HG02759 (cell line): ENCODE results near the gene GPR137B.
"Not testable (repeated sequence)": the region's sequence is repeated elsewhere in the genome, so short reads cannot be mapped to it uniquely, and the experiment has no call there.

Experiments used
- ATAC-seq: cut with Tn5 transposase; IDR thresholded peaks from one replicate; pipeline ENCODE4 v1.9.1; 2021; ENCODE audit warnings: mild to moderate bottlenecking, moderate library complexity; ENCODE audit not compliant: unreplicated experiment

Gene GPR137B, protein sequence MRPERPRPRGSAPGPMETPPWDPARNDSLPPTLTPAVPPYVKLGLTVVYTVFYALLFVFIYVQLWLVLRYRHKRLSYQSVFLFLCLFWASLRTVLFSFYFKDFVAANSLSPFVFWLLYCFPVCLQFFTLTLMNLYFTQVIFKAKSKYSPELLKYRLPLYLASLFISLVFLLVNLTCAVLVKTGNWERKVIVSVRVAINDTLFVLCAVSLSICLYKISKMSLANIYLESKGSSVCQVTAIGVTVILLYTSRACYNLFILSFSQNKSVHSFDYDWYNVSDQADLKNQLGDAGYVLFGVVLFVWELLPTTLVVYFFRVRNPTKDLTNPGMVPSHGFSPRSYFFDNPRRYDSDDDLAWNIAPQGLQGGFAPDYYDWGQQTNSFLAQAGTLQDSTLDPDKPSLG

DNA sequence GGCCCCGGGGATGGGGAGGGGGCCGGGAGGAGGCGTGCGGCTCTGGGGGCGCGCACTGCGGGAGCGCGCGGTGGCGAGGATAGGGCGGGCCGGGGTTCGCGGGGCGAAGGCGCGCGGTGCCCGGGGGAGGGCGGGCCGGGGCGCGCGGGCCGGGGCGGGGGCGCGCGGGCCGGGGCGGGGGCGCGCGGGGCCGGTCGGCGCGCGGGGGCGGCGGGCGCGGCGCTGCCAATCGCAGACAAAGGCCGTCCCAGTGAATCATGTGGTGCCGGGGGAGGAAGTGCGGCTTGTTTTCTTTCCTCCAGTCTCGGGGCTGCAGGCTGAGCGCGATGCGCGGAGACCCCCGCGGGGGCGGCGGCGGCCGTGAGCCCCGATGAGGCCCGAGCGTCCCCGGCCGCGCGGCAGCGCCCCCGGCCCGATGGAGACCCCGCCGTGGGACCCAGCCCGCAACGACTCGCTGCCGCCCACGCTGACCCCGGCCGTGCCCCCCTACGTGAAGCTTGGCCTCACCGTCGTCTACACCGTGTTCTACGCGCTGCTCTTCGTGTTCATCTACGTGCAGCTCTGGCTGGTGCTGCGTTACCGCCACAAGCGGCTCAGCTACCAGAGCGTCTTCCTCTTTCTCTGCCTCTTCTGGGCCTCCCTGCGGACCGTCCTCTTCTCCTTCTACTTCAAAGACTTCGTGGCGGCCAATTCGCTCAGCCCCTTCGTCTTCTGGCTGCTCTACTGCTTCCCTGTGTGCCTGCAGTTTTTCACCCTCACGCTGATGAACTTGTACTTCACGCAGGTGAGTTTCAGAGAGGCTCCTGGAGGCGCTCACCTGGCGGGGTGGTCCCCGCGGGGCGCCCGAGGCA is at the start of gene GPR137B:
Gene GPR137B, plus strand, starts transcription at position 287 of the 851 bp plus-strand sequence. Its CDS starts 84 bp downstream, at position 371.
- peak; percentile 61 for ATAC-seq

DNA sequence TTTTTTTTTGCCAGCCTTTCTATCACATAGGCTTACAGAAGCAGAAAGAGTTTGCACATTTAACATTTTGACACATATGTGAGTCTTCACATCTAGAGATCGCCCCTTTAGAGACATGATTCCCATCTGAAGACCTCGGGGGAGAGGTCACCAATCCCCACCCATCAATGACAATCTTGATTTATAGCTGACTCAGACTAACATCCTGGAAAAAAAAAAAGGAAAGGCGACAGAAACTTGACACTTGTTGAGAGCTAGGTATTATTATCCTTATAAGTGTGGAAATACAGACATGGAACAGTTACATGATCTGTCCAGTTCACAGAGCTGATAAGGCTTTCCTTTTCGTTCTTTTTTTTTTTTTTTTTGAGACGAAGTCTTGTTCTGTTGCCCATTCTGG is 49.4 kb upstream of the GPR137B start:
- no peak for ATAC-seq

DNA sequence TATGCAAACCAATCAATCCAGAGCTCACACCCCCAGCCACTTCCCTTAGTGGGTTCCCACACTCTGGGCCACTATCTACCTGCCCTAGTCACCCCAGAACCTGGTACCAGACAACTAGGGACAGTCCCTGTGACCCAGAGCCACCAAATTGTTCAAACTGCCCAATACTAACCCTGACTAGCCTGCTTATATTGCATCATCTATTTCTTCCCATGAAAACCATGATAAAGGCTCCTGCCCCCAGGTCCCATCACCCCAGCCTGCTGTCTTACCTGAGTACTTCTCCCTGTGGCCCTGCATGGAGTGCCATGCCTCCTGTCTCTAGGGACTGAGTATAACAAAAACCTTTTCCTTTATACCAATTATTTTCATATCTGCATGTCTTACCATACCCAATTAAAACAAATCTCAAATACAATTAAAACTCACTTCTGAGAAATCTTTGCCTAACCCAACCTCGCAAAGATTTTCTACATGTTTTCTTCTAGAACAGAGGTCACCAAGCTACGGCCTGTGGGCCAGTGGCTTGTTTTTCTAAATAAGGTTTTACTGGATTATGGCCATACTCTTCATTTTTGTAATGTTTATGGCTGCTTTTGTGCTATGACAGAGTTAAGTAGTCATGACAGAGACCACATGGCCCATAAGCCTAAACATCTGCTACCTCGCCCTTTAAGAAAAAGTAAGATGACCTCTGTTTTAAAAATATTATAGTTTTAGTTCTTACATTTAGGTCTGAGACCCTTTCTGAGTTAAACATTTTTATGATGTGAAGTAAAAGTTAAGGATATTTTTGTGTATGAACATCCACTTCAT is 46.4 kb upstream of the GPR137B start:
- ATAC-seq, result no peak

DNA sequence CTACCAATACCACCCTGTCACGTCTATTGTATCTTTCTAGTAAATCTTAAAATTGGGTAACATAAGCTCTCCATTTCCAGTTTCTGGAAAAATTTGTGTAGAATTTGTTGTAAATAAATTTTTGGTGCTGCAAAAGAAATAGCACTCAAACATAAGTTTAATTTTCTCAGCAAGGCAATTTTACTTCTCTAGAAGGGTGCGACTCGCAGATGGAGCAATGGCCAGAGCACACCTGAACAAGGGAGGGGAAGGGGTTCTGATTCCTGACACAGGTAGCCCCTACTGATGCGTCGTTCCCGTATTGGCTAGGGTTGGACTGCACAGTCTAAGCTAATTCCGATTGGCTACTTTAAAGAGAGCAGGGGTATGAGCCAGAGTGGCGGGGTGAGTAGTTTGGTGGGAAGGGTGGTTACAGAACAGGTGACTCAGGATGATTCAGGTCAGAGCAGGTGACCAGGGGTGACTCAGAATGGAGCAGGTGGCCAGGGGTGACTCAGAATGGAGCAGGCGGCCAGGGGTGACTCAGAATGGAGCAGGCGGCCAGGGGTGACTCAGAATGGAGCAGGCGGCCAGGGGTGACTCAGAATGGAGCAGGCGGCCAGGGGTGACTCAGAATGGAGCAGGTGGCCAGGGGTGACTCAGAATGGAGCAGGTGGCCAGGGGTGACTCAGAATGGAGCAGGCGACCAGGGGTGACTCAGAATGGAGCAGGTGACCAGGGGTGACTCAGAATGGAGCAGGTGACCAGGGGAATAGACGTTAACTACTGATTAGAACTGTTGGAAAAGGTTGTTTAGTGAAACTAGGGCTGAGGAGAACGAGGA is 45.5 kb upstream of the GPR137B start:
- not testable (repeated sequence) for ATAC-seq

DNA sequence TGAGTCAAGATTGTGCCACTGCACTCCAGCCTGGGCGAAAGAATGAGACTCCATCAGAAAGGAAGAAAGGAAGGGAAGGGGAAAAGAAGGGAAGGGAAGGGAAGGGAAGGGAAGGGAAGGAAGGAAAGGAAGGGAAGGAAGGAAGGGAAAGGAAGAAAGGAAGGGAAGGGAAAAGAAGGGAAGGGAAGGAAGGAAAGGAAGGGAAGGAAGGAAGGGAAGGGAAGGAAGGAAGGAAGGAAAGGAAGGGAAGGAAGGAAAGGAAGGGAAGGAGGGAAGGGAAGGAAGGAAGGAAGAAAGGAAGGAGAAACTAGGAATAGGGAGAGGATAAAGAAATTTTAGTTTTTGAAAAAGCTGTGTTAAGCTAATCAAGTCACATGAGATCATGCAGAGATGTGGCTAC is 44.1 kb upstream of the GPR137B start:
- no peak for ATAC-seq

DNA sequence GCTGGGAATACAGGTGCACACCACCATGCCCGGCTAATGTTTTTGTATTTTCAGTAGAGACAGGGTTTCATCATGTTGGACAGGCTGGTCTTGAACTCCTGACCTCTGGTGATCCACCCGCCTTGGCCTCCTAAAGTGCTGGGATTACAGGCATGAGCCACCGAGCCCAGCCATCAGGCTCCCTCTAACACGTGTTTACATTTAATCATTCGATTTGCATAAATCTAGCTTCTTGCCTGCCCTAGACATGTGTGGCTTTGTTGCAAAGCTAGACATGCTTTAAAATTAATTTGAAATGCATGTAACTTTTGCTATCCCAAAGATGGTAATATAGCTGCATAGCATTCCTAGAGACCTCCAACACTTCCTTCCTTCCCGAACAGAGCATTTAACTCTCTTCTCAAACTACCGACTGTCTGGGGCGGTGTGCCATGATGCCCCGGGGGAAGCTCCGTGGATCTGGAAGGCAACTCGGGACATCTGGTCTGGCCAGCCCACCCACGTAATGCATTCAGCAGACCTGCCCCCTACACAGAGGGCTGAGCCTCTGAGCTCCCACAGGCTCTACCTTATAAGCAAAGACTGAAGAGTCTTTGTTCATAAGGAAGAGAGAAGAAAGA is 42.9 kb upstream of the GPR137B start:
- ATAC-seq, result no peak

DNA sequence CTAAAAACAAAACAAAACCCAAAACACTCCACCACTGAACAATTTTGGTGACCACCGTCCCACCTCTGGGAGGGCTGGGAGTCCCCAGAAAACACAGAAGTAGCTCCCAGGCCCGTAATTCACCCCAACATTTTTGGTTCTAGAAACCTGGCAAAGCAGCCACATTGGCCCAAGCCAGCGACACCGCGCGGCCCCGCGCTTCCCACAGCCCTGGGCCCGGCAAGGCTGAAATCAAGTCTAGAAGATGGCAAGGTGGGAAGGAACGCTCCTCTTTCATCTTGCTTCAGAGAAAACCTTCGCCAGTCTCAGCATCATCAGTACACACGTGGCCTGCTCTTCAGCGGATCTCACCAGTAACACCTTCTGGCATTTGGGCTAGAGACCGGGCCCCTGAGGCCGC is 41.5 kb upstream of the GPR137B start:
- ATAC-seq, result no peak

DNA sequence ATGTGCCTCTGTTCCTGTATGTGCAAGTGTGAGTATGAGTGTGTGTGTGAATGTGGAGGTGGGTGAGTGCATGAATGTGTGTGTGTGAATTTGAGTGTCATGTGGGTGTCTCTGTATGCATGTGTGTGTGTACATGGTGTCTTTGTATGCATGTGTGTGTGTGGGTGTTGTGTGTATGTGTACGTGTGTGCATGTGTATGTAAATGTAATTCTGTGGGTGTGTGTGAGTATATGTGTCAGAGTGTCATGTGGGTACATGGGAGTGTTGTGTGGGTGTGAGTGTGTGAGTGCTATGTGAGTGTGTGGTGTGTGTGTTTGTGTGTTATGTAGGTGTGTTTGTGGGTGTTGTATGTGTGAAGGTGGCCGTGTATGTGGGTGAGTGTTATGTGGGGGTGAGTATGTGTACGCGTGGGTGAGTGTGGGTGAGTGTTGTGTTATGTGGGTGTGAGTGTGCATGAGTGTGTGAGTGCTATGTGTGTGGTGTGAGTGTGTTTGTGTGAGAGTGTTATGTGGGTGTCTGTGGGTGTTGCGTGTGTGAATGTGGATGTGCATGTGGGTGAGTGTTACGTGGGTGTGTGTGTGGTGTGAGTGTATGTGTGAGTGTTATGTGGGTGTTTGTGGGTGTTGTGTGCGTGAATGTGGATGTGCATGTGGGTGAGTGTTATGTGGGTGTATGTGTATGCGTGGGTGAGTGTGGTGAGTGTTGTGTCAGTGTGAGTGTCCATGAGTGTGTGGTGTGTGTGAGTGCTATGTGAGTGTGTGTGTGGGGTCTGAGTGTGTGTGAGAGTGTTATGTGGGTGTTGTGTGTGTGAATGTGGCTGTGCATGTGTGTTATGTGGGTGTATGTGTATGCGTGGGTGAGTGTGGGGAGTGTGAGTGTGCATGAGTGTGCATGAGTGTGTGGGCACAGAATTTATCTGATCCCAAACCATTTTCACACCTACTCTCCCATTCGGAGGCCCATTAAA is 40.8 kb upstream of the GPR137B start:
- ATAC-seq, result no peak

DNA sequence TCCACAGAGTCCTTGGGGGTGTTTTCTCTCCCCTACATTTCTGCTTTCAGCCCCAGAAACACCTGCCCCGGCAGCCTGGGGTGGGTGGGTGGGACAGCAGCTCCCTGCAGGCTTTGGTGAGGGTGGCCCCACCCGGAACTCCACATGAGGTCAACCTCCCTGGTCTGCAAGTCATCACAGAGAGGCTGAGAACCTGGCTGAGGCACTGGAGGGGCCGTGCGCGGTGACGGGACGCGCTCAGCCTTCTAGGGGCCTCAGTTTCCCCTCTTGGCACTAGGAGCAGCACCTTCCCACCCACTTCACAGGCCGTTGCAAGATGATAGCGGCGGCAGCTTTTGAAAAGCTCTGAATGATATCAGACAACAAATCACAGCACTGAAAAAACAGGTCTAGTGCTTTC is 39.7 kb upstream of the GPR137B start:
- no peak for ATAC-seq

DNA sequence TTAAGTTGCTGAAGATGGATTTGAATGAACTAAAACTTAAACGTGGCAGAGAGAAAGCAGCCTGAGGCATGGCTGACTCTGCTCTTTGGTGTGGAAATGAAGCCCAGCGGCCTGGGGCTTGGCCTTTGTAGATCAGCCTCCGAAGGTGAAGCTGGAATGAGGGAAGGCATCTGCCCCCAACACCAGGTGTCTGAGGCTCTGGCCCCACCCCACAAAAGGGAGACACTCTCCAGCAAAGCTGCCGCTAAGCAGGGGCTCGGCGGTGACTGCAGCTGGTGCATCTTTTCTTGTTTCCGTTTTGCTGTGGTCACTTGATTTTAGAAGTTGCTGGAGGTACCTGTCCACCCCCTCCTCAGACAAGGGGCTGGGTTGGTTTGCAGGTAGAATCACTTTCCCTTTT is 39.3 kb upstream of the GPR137B start:
- no peak for ATAC-seq

DNA sequence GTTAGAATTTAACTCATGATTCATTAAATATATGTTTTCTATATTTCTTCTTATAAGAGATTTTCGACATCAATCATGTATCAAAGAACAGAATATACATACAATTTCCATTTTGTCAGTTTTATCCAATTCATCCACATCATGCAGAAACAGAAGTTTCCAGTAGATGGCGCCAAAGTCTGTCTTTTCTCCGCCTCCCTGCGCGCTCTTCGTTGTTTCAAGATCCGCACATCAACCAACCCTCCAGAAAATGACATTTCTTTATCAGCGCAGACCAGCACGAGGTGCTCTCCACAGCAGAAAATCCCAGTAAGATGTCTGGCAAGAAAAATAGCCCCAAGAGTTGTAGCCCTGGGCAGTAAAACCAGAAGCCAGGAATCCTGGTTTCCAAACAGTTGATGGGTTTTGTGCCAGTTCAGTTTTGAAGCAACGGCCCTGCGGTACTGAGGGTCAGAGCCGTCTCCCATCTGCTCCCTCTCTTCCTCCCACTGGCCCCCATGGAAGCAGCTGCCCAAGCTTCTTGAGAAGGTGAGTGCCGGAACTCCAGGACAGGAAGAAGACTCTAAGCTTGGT is 38.6 kb upstream of the GPR137B start:
- ATAC-seq, result peak; percentile 64

DNA sequence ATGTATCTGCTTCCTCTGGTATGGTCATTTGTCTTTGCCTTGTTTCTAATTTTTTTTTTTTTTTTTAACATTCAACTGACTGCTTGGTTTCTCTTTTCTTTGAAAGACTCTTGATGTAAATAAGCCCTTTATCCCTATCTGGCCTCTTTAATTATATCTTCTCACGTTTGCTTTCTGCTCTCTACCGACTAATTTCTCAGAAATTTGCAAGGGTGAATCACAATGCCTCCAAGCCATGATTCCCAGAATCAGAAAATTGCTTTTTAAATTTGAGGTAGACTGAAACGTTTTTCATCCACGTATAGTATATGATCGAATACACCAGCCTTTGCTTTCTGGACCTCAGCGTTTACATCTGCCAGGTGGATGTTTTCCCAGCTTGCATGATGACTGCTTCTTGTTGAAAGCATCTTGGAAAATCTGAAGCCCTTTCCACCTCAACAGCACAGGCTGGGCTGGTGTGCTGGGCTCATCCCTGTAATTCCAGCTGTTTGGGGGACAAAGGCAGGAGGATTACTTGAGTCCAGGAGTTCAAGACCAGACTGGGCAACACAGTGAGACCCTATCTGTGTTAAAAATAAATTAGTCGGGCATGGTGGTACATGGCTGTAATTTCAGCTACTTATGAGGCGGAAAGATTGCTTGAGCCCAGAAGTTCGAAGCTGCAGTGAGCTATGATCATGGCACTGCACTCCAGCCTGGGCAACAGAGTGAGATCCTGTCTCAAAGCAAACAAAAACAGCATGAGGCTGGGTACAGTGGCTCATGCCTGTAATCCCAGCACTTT is 35.0 kb upstream of the GPR137B start:
- ATAC-seq, result no peak

DNA sequence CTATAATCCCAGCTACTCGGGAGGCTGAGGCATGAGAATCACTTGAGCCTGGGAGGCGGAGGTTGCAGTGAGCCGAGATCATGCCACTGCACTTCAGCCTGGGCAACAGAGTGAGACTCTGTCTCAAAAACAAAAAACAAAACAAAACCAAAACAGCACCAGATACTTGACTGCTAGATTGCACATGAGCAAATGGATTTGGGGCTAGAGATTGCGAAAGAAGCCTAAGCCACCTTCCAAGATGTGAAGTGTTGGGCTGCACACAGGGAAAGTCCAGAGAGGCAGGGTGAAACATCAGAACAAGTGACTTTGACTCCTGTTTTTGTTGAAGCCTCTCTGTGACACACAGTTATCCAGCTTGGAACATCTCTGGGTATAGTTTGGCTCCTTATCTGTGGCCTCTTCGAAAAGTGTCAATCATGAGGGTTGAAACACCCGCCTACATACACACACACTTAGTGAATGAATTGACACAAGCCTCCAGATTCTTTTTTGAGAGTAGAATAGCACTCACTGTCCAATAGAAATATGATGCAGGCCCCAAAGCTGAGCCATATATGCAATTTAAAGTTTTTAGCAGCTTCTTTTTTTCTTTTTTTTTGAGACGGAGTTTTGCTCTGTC is 34.2 kb upstream of the GPR137B start:
- ATAC-seq, result no peak

DNA sequence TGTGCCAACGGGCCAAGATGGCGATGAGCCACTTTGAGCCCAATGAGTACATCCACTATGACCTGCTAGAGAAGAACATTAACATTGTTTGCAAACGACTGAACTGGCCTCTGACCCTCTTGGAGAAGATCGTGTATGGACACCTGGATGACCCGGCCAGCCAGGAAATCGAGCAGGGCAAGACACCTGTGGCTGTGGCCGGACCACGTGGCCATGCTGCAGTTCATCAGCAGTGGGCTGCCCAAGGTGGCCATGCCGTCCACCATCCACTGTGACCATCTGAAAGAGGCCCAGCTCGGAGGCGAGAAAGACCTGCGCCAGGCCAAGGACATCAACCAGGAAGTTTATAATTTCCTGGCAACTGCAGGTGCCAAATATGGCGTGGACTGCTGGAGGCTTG is 32.2 kb upstream of the GPR137B start:
- ATAC-seq, result no peak

DNA sequence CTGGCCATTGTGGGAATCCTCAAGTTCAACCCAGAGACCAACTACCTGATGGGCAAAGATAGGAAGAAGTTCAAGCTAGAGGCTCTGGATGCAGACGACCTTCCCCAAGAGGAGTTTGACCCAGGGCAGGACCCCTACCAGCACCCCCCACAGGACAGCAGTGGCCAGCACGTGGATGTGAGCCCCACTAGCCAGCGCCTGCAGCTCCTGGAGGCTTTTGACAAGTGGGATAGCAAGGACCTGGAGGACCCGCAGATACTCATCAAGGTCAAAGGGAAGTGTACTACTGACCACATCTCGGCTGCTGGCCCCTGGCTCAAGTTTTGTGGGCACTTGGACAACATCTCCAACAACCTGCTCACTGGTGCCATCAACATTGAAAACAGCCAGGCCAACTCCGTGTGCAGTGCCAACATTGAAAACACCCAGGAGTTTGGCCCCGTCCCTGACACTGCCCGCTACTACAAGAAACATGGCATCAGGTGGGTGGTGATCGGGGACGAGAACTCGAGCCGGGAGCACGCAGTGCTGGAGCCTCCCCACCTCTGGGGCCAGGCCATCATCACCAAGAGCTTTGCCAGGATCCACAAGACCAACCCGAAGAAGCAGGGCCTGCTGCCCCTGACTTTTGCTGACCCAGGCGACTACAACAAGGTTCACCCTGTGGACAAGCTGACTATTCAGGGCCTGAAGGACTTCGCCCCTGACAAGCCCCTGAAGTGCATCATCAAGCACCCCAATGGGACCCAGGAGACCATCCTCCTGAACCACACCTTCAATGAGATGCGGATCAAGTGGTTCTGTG is 30.6 kb upstream of the GPR137B start:
- no peak for ATAC-seq

DNA sequence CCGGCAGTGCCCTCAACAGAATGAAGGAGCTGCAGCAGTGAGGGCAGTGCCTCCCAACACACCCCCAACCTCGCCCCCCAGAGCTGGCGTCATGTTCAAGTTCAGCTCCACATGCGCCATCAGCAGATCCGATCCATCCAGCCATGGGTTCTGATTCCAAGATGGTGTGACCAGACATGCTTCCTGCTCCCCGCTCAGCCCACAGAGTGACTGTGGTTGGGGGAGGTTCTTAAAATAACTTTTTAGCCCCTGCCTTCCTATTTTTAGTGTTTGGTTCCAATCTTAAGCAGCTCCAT is 30.1 kb upstream of the GPR137B start:
- ATAC-seq, result no peak
